HL-60 (cell line): ENCODE data around the gene CCDC190.

ENCODE experiments used
- POLR2AphosphoS5 ChIP-seq: IDR thresholded peaks from 2 replicates; pipeline ENCODE4 v1.6.1; 2012; ENCODE audit warnings: low read depth
- TF ChIP-seq, protein P1 (sequence below): IDR thresholded peaks from one replicate; pipeline ENCODE4 v1.5.1; 2011; ENCODE audit warnings: low read length, control low read depth, inconsistent platforms; ENCODE audit not compliant: insufficient read depth

GRCh38 chr1:162846256-162847212, 14.4 kb downstream of the CCDC190 start:
- no peak for TF ChIP-seq POLR2AphosphoS5
- TF ChIP-seq, protein P1, sequence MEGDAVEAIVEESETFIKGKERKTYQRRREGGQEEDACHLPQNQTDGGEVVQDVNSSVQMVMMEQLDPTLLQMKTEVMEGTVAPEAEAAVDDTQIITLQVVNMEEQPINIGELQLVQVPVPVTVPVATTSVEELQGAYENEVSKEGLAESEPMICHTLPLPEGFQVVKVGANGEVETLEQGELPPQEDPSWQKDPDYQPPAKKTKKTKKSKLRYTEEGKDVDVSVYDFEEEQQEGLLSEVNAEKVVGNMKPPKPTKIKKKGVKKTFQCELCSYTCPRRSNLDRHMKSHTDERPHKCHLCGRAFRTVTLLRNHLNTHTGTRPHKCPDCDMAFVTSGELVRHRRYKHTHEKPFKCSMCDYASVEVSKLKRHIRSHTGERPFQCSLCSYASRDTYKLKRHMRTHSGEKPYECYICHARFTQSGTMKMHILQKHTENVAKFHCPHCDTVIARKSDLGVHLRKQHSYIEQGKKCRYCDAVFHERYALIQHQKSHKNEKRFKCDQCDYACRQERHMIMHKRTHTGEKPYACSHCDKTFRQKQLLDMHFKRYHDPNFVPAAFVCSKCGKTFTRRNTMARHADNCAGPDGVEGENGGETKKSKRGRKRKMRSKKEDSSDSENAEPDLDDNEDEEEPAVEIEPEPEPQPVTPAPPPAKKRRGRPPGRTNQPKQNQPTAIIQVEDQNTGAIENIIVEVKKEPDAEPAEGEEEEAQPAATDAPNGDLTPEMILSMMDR = no peak
